HEK293 (cell line): Measurements from ENCODE around the gene MAP3K7CL.

ENCODE experiments used
- CTCF ChIA-PET: fragments of 350-600 bp; formaldehyde crosslinking; extraction: SDS; loops from one replicate; lab custom pipeline; 2021; ENCODE audit warnings: antibody characterized with exemption; lab: Yijun Ruan, JAX
- POLR2A ChIA-PET: fragments of 300-600 bp; formaldehyde crosslinking; extraction: SDS; loops from one replicate; lab custom pipeline; 2020; ENCODE audit warnings: antibody characterized with exemption, inconsistent platforms; lab: Yijun Ruan, JAX
- H3K27ac ChIP-seq: fragments of 200-500 bp; sonication (Bioruptor generic); 2 replicates; pipeline ENCODE4 v1.5.1; 2014; ENCODE audit warnings: low read depth, low read length, control low read depth, inconsistent platforms; ENCODE audit errors: extremely low read depth
- H3K36me3 ChIP-seq, 2 experiments: fragments of 200-500 bp in 1 of 2; sonication (Bioruptor generic) in 1 of 2; 1 replicate in 1 of 2; 2 replicates in 1 of 2; pipeline ENCODE4 v1.5.1; 2014 to 2017; ENCODE audit warnings: inconsistent platforms in 2 of 2, low read length in 2 of 2; ENCODE audit not compliant: control insufficient read depth in 2 of 2, insufficient read depth in 1 of 2
- H3K4me1 ChIP-seq: fragments of 200-500 bp; sonication (Bioruptor generic); 2 replicates; pipeline ENCODE4 v1.5.1; 2014; ENCODE audit warnings: mild to moderate bottlenecking, low read length, inconsistent platforms; ENCODE audit not compliant: control insufficient read depth, insufficient read depth
- H3K4me3 ChIP-seq: 2 replicates; pipeline ENCODE4 v1.5.1; 2011; ENCODE audit warnings: low read depth, mild to moderate bottlenecking, control low read depth, low read length, moderate library complexity
- H3K9me3 ChIP-seq: fragments of 200-500 bp; sonication (Bioruptor generic); 2 replicates; pipeline ENCODE4 v1.5.1; 2014; ENCODE audit warnings: low read depth, low read length, inconsistent platforms; ENCODE audit not compliant: control insufficient read depth, insufficient read depth
- BCL11B ChIP-seq: fragments of 450-650 bp; formaldehyde crosslinking; IDR thresholded peaks from 2 replicates; pipeline ENCODE4 v1.5.1; 2016; ENCODE audit warnings: low read depth, missing biosample characterization, missing genetic modification characterization
- MEIS1 ChIP-seq: sonication (generic); formaldehyde crosslinking; IDR thresholded peaks from 2 replicates; pipeline ENCODE4 v1.8.1; 2022; ENCODE audit warnings: missing genetic modification reagents, mild to moderate bottlenecking, borderline replicate concordance
- REPIN1 ChIP-seq: fragments of 450-650 bp; formaldehyde crosslinking; IDR thresholded peaks from 2 replicates; pipeline ENCODE4 v1.5.1; 2017; ENCODE audit warnings: missing biosample characterization, missing genetic modification characterization, low read depth
- ZFP37 ChIP-seq: fragments of 450-650 bp; formaldehyde crosslinking; IDR thresholded peaks from 2 replicates; pipeline ENCODE4 v1.5.1; 2016; ENCODE audit warnings: missing biosample characterization, missing genetic modification characterization
- ZNF10 ChIP-seq: fragments of 450-650 bp; formaldehyde crosslinking; IDR thresholded peaks from 2 replicates; pipeline ENCODE4 v1.5.1; 2017; ENCODE audit warnings: missing biosample characterization, missing genetic modification characterization
- ZNF114 ChIP-seq: fragments of 450-650 bp; formaldehyde crosslinking; IDR thresholded peaks from 2 replicates; pipeline ENCODE4 v1.5.0; 2017; ENCODE audit warnings: missing biosample characterization, missing genetic modification characterization
- ZNF132 ChIP-seq: fragments of 450-650 bp; formaldehyde crosslinking; IDR thresholded peaks from 2 replicates; pipeline ENCODE4 v1.5.1; 2017; ENCODE audit warnings: missing biosample characterization, missing genetic modification characterization, borderline replicate concordance
- ZNF157 ChIP-seq: fragments of 450-650 bp; formaldehyde crosslinking; IDR thresholded peaks from 2 replicates; pipeline ENCODE4 v1.5.1; 2016; ENCODE audit warnings: missing biosample characterization, missing genetic modification characterization
- ZNF184 ChIP-seq: fragments of 450-650 bp; IDR thresholded peaks from 2 replicates; pipeline ENCODE4 v1.5.1; 2018; ENCODE audit warnings: missing biosample characterization, mild to moderate bottlenecking, missing genetic modification characterization
- ZNF223 ChIP-seq: fragments of 450-650 bp; formaldehyde crosslinking; IDR thresholded peaks from 2 replicates; pipeline ENCODE4 v1.5.1; 2016; ENCODE audit warnings: missing biosample characterization, missing genetic modification characterization
- ZNF23 ChIP-seq: fragments of 450-650 bp; formaldehyde crosslinking; IDR thresholded peaks from 2 replicates; pipeline ENCODE4 v1.5.1; 2016; ENCODE audit warnings: missing biosample characterization, missing genetic modification characterization, borderline replicate concordance
- ZNF239 ChIP-seq: fragments of 450-650 bp; formaldehyde crosslinking; IDR thresholded peaks from 2 replicates; pipeline ENCODE4 v1.5.1; 2016; ENCODE audit warnings: missing biosample characterization, missing genetic modification characterization
- ZNF274 ChIP-seq, 2 experiments: fragments of 200-500 bp in 1 of 2; fragments of 450-650 bp in 1 of 2; sonication (Bioruptor generic) in 1 of 2; formaldehyde crosslinking in 1 of 2; IDR thresholded peaks; 2 replicates each; pipeline versions ENCODE4 v1.5.1 to v1.6.1; 2014 to 2016; ENCODE audit warnings: borderline replicate concordance in 1 of 2, inconsistent platforms in 1 of 2, low read length in 1 of 2, missing biosample characterization in 1 of 2, missing genetic modification characterization in 1 of 2
- ZNF426 ChIP-seq: fragments of 450-650 bp; formaldehyde crosslinking; IDR thresholded peaks from 2 replicates; pipeline ENCODE4 v1.5.1; 2017; ENCODE audit warnings: missing biosample characterization, missing genetic modification characterization, mild to moderate bottlenecking, inconsistent platforms, moderate library complexity
- ZNF530 ChIP-seq: fragments of 450-650 bp; formaldehyde crosslinking; IDR thresholded peaks from 2 replicates; pipeline ENCODE4 v1.5.1; 2016; ENCODE audit warnings: low read depth, missing biosample characterization, missing genetic modification characterization
- ZNF558 ChIP-seq: fragments of 450-650 bp; formaldehyde crosslinking; IDR thresholded peaks from 2 replicates; pipeline ENCODE4 v1.5.1; 2016; ENCODE audit warnings: missing biosample characterization, missing genetic modification characterization
- ZNF658 ChIP-seq: fragments of 450-650 bp; formaldehyde crosslinking; IDR thresholded peaks from 2 replicates; pipeline ENCODE4; 2016; ENCODE audit warnings: missing biosample characterization, missing genetic modification characterization
- ZNF670 ChIP-seq: fragments of 450-650 bp; formaldehyde crosslinking; IDR thresholded peaks from 2 replicates; pipeline ENCODE4 v1.5.1; 2016; ENCODE audit warnings: missing biosample characterization, missing genetic modification characterization, low read depth
- ZSCAN16 ChIP-seq: fragments of 450-650 bp; formaldehyde crosslinking; IDR thresholded peaks from 2 replicates; pipeline ENCODE4 v1.5.1; 2016; ENCODE audit warnings: missing biosample characterization, missing genetic modification characterization
- ZSCAN23 ChIP-seq: fragments of 450-650 bp; formaldehyde crosslinking; IDR thresholded peaks from 2 replicates; pipeline ENCODE4 v1.5.1; 2016; ENCODE audit warnings: missing biosample characterization, missing genetic modification characterization
- ZSCAN30 ChIP-seq: fragments of 450-650 bp; IDR thresholded peaks from 2 replicates; pipeline ENCODE4 v1.5.1; 2018; ENCODE audit warnings: missing biosample characterization, mild to moderate bottlenecking, missing genetic modification characterization, moderate library complexity
- TF ChIP-seq, protein P1 (sequence below): fragments of 450-650 bp; formaldehyde crosslinking; IDR thresholded peaks from 2 replicates; pipeline ENCODE4 v1.5.1; 2016; ENCODE audit warnings: missing biosample characterization, missing genetic modification characterization, low read depth
- TF ChIP-seq, protein P2 (sequence below): fragments of 450-650 bp; formaldehyde crosslinking; IDR thresholded peaks from 2 replicates; pipeline ENCODE4 v1.5.1; 2016; ENCODE audit warnings: missing biosample characterization, missing genetic modification characterization
- TF ChIP-seq, protein P3 (sequence below): fragments of 450-650 bp; formaldehyde crosslinking; IDR thresholded peaks from 2 replicates; pipeline ENCODE4 v1.5.1; 2016; ENCODE audit warnings: missing biosample characterization, missing genetic modification characterization
- TF ChIP-seq, protein P4 (sequence below): fragments of 450-650 bp; formaldehyde crosslinking; IDR thresholded peaks from 2 replicates; pipeline ENCODE4 v1.5.1; 2016; ENCODE audit warnings: missing biosample characterization, missing genetic modification characterization
- TF ChIP-seq, protein P5 (sequence below): fragments of 450-650 bp; formaldehyde crosslinking; IDR thresholded peaks from 2 replicates; pipeline ENCODE4; 2016; ENCODE audit warnings: missing biosample characterization, missing genetic modification characterization

Gene MAP3K7CL

DNA sequence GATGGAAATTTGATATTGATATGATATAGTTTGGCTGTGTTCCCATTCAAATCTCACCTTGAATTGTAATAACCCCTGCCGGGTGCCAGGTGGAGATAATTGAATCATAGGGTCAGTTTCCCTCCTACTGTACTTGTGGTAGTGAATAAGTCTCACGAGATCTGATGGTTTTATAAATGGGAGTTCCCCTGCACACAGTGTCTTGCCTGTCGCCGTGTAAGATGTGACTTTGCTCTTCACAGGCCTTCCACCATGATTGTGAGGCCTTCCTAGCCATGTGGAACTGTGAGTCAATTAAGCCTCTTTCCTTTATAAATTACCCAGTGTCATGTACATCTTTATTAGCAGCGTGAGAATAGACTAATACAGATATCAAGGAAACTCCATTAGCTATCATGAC is 74.6 kb downstream of the MAP3K7CL start (continued):
- TF ChIP-seq ZNF223 = no peak
- no peak for TF ChIP-seq ZNF558 (tag by site-specific recombination)
- TF ChIP-seq ZNF530 (tag by site-specific recombination) = no peak
- TF ChIP-seq, protein P1, sequence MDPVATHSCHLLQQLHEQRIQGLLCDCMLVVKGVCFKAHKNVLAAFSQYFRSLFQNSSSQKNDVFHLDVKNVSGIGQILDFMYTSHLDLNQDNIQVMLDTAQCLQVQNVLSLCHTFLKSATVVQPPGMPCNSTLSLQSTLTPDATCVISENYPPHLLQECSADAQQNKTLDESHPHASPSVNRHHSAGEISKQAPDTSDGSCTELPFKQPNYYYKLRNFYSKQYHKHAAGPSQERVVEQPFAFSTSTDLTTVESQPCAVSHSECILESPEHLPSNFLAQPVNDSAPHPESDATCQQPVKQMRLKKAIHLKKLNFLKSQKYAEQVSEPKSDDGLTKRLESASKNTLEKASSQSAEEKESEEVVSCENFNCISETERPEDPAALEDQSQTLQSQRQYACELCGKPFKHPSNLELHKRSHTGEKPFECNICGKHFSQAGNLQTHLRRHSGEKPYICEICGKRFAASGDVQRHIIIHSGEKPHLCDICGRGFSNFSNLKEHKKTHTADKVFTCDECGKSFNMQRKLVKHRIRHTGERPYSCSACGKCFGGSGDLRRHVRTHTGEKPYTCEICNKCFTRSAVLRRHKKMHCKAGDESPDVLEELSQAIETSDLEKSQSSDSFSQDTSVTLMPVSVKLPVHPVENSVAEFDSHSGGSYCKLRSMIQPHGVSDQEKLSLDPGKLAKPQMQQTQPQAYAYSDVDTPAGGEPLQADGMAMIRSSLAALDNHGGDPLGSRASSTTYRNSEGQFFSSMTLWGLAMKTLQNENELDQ (tag by site-specific recombination) = no peak
- no peak for TF ChIP-seq ZNF10 (tag by site-specific recombination)
- TF ChIP-seq ZSCAN30 (tag by site-specific recombination) = no peak

DNA sequence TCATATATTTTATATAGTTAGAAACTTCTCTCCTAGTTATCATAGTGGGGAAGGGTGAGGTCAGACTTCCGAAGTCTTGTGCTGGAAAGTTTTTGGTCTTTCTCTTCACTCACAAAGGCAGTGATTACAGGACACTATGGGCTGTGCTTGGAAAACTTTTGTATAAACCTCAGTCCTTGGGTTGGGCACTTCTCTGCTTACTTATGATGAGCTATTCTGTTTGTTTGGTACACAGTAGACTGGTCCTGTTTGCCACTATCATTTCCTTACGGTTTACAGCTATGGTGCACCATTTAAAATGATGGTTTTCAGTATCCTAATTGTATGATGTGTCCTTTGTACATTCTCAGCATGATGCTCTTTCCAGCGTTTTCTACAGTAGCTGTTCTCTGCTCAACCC is 75.5 kb downstream of the MAP3K7CL start:
- TF ChIP-seq ZNF670 (tag by site-specific recombination) (no peak), ZNF157 (tag by site-specific recombination) (no peak)
- TF ChIP-seq, protein P2, sequence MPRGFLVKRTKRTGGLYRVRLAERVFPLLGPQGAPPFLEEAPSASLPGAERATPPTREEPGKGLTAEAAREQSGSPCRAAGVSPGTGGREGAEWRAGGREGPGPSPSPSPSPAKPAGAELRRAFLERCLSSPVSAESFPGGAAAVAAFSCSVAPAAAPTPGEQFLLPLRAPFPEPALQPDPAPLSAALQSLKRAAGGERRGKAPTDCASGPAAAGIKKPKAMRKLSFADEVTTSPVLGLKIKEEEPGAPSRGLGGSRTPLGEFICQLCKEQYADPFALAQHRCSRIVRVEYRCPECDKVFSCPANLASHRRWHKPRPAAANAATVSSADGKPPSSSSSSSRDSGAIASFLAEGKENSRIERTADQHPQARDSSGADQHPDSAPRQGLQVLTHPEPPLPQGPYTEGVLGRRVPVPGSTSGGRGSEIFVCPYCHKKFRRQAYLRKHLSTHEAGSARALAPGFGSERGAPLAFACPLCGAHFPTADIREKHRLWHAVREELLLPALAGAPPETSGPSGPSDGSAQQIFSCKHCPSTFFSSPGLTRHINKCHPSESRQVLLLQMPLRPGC (tag by site-specific recombination) = no peak
- no peaks in the 10 kb centered on the region; the same call in none of the 2 replicates for H3K9me3 ChIP-seq
- no peak overlapping the region for H3K27ac ChIP-seq
- ChIA-PET CTCF (interaction anchor here (0.7 to 1.6 kb wide), 3 partner anchors 135 to 330 kb away, joined by 3 to 5 read pairs (median 3); no protein-coding TSS in a partner anchor), POLR2A (no interaction called here)
- no peaks in the 10 kb centered on the region for H3K4me1 ChIP-seq
- H3K4me3 ChIP-seq = no peak overlapping the region
- H3K36me3 ChIP-seq = no peaks in the 10 kb centered on the region

DNA sequence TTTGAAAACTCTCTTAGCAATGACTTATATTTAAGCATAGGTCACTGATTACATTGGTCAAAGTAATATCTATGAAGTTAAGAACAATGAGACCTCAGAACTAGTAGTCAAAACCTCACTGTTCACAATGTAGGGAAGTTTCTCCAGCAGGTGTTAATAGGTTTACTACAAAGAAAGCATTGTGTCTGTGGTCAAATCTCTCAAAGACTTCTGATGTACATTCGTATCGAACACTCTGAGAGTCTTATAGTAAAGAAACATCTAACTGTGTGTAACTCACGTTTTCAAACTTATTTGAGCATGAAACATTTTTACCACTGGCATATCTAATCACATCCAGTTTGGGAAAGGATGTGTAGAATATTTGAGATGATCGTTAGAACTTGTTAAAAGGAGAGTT is 76.0 kb downstream of the MAP3K7CL start:
- POLR2A ChIA-PET = no interaction called here
- Histone ChIP-seq H3K27ac (no peak overlapping the region), H3K36me3 (no peaks in the 10 kb centered on the region), H3K9me3 (no peaks in the 10 kb centered on the region; the same call in none of the 2 replicates), H3K4me3 (no peak overlapping the region), H3K4me1 (no peaks in the 10 kb centered on the region)
- CTCF ChIA-PET = interaction anchor here (1.6 kb wide), 1 partner anchor 142 kb away, joined by 3 read pairs; no protein-coding TSS in a partner anchor
- TF ChIP-seq, protein P3, sequence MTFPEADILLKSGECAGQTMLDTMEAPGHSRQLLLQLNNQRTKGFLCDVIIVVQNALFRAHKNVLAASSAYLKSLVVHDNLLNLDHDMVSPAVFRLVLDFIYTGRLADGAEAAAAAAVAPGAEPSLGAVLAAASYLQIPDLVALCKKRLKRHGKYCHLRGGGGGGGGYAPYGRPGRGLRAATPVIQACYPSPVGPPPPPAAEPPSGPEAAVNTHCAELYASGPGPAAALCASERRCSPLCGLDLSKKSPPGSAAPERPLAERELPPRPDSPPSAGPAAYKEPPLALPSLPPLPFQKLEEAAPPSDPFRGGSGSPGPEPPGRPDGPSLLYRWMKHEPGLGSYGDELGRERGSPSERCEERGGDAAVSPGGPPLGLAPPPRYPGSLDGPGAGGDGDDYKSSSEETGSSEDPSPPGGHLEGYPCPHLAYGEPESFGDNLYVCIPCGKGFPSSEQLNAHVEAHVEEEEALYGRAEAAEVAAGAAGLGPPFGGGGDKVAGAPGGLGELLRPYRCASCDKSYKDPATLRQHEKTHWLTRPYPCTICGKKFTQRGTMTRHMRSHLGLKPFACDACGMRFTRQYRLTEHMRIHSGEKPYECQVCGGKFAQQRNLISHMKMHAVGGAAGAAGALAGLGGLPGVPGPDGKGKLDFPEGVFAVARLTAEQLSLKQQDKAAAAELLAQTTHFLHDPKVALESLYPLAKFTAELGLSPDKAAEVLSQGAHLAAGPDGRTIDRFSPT = no peak
- no peak for TF ChIP-seq REPIN1 (tag by site-specific recombination)
- TF ChIP-seq ZNF114 (tag by site-specific recombination) = no peak
- TF ChIP-seq ZNF23 (tag by site-specific recombination) = no peak
- no peak for TF ChIP-seq MEIS1 (CRISPR knock-in tag)
- no peak for TF ChIP-seq ZNF132 (tag by site-specific recombination)
- TF ChIP-seq ZNF658 (tag by site-specific recombination) = no peak
- no peak for TF ChIP-seq ZSCAN16
- TF ChIP-seq, protein P4, sequence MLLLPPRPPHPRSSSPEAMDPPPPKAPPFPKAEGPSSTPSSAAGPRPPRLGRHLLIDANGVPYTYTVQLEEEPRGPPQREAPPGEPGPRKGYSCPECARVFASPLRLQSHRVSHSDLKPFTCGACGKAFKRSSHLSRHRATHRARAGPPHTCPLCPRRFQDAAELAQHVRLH (tag by site-specific recombination) = no peak
- TF ChIP-seq BCL11B (tag by site-specific recombination) = no peak
- TF ChIP-seq ZNF239 = no peak
- no peak for TF ChIP-seq ZNF426
- no peak for TF ChIP-seq ZNF274 (IDR thresholded peaks at IDR 0.05; ENCODE audit: low read length)
- TF ChIP-seq ZNF274 (tag by site-specific recombination; IDR thresholded peaks at IDR 0.05; ENCODE audit: borderline replicate concordance) = no peak
- TF ChIP-seq ZSCAN23 = no peak
- TF ChIP-seq, protein P5, sequence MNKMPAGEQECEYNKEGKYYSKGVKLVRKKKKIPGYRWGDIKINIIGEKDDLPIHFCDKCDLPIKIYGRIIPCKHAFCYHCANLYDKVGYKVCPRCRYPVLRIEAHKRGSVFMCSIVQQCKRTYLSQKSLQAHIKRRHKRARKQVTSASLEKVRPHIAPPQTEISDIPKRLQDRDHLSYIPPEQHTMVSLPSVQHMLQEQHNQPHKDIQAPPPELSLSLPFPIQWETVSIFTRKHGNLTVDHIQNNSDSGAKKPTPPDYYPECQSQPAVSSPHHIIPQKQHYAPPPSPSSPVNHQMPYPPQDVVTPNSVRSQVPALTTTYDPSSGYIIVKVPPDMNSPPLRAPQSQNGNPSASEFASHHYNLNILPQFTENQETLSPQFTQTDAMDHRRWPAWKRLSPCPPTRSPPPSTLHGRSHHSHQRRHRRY (tag by site-specific recombination) = no peak
- TF ChIP-seq ZFP37 (tag by site-specific recombination) = no peak
- TF ChIP-seq ZNF184 = no peak
